ENCODE measurements around the gene GPR176.
A peak's percentile ranks its signal among the peaks of the same experiment; 100 is the strongest.

Gene GPR176

DNA sequence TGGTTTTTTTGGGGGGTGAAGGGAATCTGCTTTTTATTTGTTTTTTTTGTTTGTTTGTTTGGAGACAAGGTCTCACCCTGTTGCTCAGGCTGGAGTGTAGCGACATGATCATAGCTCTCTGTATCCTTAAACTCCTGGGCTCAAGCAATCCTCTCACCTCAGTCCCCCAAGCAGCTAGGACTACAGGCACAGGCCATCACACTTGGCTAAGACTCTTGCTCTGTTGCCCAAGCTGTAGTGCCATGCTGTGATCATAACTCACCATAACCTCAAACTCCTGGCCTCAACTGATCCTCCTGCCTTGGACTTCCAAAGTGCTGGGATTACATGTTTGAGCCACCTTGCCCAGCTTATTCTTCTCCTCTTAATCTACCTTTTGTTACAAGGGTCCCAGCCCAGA, 31.8 kb downstream of the GPR176 start:
- no peak for TF ChIP-seq CTCF (IDR thresholded peaks at IDR 0.05; ENCODE audit: insufficient read depth, low read depth, low read length, missing control alignments)
- no peak for DNase-seq (ENCODE audit: low read depth)
- no peak overlapping the region for H3K4me3 ChIP-seq (ENCODE audit: low read depth, low read length)

- DNase-seq (ENCODE audit: low read depth) = peak; percentile 18
Measured at GRCh38 chr15:39887832-39888231, 32.2 kb downstream of the GPR176 start.

GRCh38 chr15:39887211-39887610, 32.9 kb downstream of the GPR176 start:
- TF ChIP-seq CTCF (IDR thresholded peaks at IDR 0.05; ENCODE audit: insufficient read depth, low read depth, low read length, missing control alignments) = no peak
- no peak overlapping the region for H3K4me3 ChIP-seq (ENCODE audit: low read depth, low read length)
- no peak for DNase-seq (ENCODE audit: low read depth)

More at GRCh38 chr15:39887832-39888231, 32.2 kb downstream of the GPR176 start:
- peak; percentile 9 for TF ChIP-seq CTCF (IDR thresholded peaks at IDR 0.05; ENCODE audit: insufficient read depth, low read depth, low read length, missing control alignments)
- H3K4me3 ChIP-seq (ENCODE audit: low read depth, low read length) = no peak overlapping the region

DNA sequence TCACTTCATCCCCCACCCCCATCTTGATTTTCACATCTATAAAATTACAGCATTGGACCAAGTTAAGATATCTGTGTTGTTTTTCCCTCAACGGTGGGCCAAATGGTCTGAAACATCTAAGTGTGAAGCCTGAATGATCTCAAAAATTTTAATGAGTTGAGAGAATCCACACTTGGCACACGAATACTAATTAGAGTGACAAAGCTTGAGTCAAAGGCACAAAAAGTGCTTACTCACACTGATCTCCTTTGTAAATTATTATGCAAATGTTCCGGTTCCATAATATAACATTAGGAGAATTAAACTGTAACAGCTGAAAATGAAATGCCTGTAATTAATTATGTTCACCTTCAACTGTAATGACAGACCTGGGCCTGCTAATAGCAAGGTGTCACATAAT, 33.6 kb downstream of the GPR176 start:
- H3K4me3 ChIP-seq (ENCODE audit: low read depth, low read length) = no peak overlapping the region
- TF ChIP-seq CTCF (IDR thresholded peaks at IDR 0.05; ENCODE audit: insufficient read depth, low read depth, low read length, missing control alignments) = no peak
- DNase-seq (ENCODE audit: low read depth) = no peak

DNA sequence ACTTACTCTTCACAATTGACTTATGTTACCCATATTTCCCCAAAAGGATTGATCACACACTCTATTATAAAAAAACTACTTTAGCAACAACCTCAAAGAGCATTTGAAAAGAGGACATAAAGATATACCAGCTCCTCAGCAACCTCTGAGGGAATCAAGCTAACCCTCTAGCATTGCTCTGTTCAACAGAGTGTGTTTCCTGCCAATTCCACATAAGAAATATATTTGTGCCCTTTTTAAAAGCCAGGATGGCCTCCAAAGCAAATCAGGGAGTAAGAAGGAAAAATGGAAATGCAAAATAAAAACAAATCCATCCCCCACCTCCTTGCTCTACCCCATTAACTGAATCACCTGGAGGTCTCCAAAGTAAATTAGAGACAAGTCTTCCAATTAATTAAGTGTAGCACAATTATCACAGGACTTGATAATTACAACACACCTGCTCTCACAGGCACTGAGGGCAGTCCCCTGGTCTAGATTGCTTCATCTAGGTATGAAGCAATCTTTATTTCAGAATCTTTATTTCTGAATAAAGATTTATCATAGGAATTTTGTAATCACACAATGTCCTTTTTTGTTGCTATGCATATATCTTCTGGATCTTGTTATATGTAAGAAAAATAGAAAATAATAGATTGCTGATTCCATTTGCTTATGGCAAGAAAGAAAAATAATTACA, 34.8 kb downstream of the GPR176 start:
- DNase-seq (ENCODE audit: low read depth) = no peak
- H3K4me3 ChIP-seq (ENCODE audit: low read depth, low read length) = no peak overlapping the region
- TF ChIP-seq CTCF (IDR thresholded peaks at IDR 0.05; ENCODE audit: insufficient read depth, low read depth, low read length, missing control alignments) = no peak

- no peak for TF ChIP-seq CTCF (IDR thresholded peaks at IDR 0.05; ENCODE audit: insufficient read depth, low read depth, low read length, missing control alignments)
- DNase-seq (ENCODE audit: low read depth) = no peak
- no peak overlapping the region for H3K4me3 ChIP-seq (ENCODE audit: low read depth, low read length)
Measured at GRCh38 chr15:39884351-39884750, 35.7 kb downstream of the GPR176 start.

- TF ChIP-seq CTCF (IDR thresholded peaks at IDR 0.05; ENCODE audit: insufficient read depth, low read depth, low read length, missing control alignments) = no peak
- DNase-seq (ENCODE audit: low read depth) = no peak
- no peak overlapping the region for H3K4me3 ChIP-seq (ENCODE audit: low read depth, low read length)
Measured at GRCh38 chr15:39882602-39883001, 37.5 kb downstream of the GPR176 start.

Measured in GM12865 (cell line).